ENCODE data around the gene ASCC3.

ASCC3 gene

DNA sequence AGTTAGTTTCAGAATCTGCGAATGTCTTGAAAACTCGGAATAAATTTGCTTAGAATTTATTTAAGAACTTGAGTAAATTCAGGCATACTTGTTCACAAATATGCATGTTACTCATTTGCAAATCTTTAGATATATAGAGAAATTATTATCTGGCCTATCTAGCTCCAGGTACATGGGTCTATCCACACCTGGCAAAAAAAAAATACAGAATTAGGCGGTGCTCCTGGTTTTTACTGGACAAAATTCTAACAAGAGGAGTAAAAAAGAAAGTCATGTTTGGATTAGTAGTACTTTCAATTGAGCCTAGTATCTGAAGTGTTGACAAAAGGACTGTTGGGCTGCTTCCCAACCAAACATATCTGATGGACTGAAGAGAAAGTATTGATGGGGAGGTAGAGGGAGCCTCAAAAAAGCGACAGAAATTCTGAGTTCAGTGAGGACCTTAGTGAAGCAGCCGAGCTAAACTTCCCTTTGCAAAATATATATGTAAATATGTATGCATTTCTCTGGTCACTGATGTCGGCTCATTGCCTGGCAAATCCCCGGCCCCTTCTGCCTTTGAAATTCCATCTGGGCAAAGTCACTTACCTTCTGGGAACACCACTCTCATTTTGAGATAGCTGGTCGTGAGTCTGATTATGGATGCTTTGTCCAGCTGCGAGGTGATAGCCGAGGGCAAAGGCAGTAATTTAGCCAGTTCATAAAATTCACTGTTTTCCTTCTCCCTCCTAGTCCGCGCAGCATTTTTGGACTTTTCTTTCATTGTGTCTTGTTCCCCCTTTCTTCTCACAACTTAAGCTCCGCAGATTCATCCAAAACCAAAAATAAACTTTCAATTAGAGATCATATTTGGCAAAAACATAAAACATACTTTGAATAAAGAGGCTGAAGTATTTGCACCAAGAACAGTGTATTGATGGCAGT, 418.2 kb downstream of the ASCC3 start:
- DNase-seq, result no peak

DNA sequence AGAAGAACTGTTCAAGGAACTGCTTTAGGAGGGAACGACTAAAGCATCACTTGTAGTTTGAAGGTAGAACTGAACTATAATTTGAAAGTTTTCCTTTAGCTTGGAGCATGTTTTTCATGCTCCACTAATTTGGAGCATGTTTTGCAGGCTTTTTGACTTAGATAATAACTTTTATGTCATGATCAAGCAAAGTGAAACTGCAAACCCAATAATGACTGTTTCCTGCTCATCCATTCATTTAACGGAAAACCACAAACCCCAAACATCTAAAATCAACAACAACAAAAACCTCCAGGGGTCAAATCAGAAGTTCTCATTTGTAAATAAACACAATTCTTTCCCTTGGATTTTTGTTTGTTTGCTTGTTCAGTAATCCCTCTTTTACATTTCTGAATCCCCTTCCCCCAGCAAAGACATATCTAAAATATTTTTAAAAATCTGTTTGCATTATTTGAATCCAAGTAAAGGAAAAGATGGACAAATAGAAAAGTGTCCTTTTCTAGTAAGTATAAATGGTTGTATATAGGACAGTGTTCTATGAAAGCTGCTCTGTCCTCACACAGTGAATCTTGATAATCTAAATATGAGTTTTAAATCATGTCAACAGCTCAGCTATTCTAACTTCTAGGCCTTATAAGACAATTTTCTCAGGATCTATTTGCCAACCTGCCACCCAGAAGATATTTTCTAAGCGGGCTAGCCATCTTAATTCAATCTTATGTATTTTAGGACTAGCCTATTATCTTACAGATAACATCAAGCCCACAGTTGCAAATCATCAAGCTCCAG, 419.0 kb downstream of the ASCC3 start:
- DNase-seq, result no peak

DNA sequence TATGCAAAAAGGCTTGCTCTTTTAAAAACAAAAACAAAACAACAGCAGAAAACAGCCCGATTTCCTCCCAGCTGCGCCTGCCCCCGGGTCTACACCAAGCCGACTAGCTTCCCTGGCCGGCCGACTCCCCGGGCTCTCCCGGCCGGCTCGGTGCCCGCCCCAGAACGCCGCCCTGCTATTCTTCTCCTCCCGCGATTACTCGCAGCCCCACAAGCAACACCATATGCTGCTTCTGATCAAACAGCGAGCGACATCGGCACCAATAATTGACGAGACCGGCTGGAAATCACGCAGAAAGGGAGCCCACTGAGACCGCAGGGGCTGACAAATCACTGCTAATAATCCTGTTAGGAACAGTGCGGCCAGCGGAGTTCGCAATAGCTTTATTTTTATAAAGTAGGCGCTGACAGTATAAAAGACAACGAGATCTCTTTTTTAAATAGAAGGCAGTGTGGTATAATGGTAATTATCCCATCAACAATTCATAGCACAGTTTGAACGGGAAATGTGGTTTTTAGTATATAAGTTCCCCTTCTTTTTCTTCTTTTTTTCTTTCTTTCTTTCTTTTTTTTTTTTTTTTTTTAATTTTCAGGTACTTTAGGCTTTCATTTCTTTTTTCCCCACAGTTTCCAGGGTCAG, 419.7 kb downstream of the ASCC3 start:
- DNase-seq, result no peak

DNA sequence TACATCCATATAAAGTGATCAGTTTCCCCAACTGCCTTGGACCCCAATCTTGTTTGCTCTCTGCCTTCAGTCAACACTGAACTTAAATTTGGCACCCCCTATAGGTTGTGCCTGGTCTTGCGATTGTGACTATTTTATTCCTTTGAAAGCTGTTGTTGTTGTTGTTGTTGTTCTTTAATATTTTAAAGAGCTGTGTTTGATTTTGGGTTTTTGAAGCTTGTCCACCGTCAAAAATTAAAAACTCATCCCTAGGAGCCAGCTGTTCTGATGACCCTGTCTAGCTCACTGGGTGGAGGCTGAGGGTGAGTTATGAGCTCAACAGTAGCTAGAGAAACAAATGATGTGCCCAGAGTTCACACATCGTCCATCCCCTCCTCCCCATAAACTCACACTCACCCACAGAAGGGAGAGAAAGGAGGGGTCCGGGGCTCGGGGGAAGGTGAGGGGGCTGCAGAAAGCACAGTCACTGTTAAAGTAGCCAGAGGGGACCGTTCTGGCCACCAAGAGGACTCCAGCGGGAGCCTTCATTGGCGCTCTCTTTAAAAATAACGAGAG, 420.4 kb downstream of the ASCC3 start:
- DNase-seq, result no peak

DNA sequence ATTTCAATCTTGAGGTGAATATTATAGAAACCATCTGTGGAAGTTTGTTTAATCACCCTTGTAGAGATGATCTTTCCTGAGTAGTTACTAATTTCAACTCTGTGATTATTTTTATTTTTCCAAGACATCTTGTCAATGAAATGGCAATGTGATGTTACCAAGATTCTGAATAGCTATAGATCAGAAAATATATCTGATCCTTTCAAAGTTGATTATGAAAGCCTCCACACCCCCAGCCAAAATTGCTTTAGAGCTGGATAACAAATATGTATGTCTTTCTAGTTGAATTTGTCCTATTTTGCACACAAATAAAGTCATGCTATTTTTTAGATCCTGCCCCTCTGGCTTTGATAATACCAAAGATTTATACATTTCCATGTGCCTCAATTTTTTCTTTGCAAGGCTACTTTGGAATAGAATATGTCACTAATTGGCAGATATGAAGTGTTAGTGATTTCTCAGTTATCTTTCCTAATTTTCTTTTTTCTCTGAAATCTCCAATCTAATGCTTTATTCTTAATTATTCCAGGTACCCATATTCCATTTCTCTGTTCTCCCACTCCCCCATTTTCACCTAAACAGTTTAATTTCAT, 421.4 kb downstream of the ASCC3 start:
- no peak for DNase-seq

DNA sequence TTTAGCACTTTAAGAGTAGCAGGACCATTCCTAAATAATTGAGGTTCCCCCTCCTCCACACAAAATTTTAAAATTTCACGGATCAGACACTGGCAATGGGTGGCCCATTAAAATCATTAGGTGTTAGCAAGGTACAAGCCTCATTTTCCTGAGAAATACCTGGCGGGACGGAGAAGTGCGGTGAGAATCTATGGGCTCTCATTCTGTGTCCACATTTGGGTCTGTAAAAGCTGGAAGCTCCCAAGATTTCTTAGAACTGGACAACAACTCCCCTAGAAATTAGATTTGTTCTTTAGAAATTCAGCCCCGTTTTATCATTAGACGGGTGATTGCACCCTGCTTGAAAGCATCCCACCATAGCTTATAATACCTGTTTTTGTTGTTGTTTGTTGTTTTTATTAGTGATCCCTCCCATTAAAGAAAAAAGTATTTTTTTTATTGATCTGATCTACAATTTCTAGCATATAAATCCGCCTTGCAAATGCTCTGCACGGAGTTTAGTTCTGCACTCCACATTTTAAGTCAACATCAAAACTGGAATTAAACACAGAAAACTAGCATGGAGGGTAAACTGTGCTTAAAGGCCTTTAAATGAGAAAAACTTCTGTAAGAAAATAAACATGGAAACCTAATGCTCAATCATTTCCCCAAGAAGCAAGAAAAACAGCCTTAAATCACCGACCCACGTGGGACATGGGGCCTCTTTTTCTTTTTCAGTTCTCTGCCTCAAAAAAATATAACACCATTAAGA, 422.1 kb downstream of the ASCC3 start:
- DNase-seq, result no peak

Data from activated effector memory CD4-positive, alpha-beta T cell treated with Interleukin-2 at 50 U/mL for 16 hours (primary cell).